Neuronal stem cell (in vitro differentiated cells): ENCODE results near the gene ANKDD1A.

Source experiments
- DNase-seq: peaks from one replicate; pipeline ENCODE4 v3.0.0-alpha.2; 2013; ENCODE audit warnings: low spot score
- H2AFZ ChIP-seq: one replicate; pipeline ENCODE4 v1.6.1; 2013; ENCODE audit warnings: mild to moderate bottlenecking, low read length, inconsistent platforms
- H2AK5ac ChIP-seq: 2 replicates; pipeline ENCODE4 v1.6.1; 2013; ENCODE audit warnings: low read depth, mild to moderate bottlenecking, inconsistent platforms, low read length, moderate library complexity, mixed read lengths
- H2BK120ac ChIP-seq: 2 replicates; pipeline ENCODE4 v1.6.1; 2013; ENCODE audit warnings: low read depth, mild to moderate bottlenecking, inconsistent platforms, low read length, moderate library complexity, mixed read lengths
- H2BK12ac ChIP-seq: one replicate; pipeline ENCODE4 v1.6.1; 2013; ENCODE audit warnings: low read length, inconsistent platforms
- H2BK15ac ChIP-seq: 2 replicates; pipeline ENCODE4 v1.6.1; 2013; ENCODE audit warnings: mild to moderate bottlenecking, low read length, inconsistent platforms, mixed read lengths
- H2BK5ac ChIP-seq: one replicate; pipeline ENCODE4 v1.6.1; 2013; ENCODE audit warnings: inconsistent platforms, mild to moderate bottlenecking, low read length, moderate library complexity
- H3K14ac ChIP-seq: one replicate; pipeline ENCODE4 v1.6.1; 2013; ENCODE audit warnings: low read length, inconsistent platforms
- H3K18ac ChIP-seq: 2 replicates; pipeline ENCODE4 v1.6.1; 2013; ENCODE audit warnings: low read length, inconsistent platforms
- H3K23ac ChIP-seq: 2 replicates; pipeline ENCODE4 v1.6.1; 2013; ENCODE audit warnings: low read depth, mild to moderate bottlenecking, mixed read lengths, low read length, inconsistent platforms; ENCODE audit not compliant: poor library complexity
- H3K27ac ChIP-seq: replicated peaks from 3 replicates; pipeline ENCODE4 v1.5.1; 2013; ENCODE audit warnings: low read length, inconsistent platforms
- H3K27me3 ChIP-seq, 3 experiments: 2 replicates each; pipeline ENCODE4 v1.6.1; 2013; ENCODE audit warnings: low read length in 3 of 3, mild to moderate bottlenecking in 2 of 3, inconsistent platforms in 1 of 3, low read depth in 1 of 3, mixed read lengths in 1 of 3, moderate library complexity in 1 of 3; ENCODE audit not compliant: control insufficient read depth in 3 of 3, insufficient read depth in 3 of 3
- H3K36me3 ChIP-seq, 2 donors: replicated peaks in 1 of 2; 2 replicates each; pipeline ENCODE4 v1.6.1; 2013; ENCODE audit warnings: low read length in 2 of 2; ENCODE audit not compliant: control insufficient read depth in 2 of 2, insufficient read depth in 2 of 2
- H3K4ac ChIP-seq: 2 replicates; pipeline ENCODE4 v1.6.1; 2013; ENCODE audit warnings: inconsistent platforms, mild to moderate bottlenecking, low read length, moderate library complexity
- H3K4me1 ChIP-seq, 2 donors: 1 replicate in 1 of 2; 2 replicates in 1 of 2; pipeline ENCODE4 v1.6.1; 2013; ENCODE audit warnings: low read length in 2 of 2, low read depth in 1 of 2; ENCODE audit not compliant: control insufficient read depth in 2 of 2, insufficient read depth in 1 of 2
- H3K4me2 ChIP-seq: one replicate; pipeline ENCODE4 v1.6.1; 2013; ENCODE audit warnings: mild to moderate bottlenecking, low read length, inconsistent platforms; ENCODE audit not compliant: insufficient read depth, poor library complexity, severe bottlenecking
- H3K4me3 ChIP-seq, 2 donors: 2 replicates each; pipeline ENCODE4 v1.5.1; 2013; ENCODE audit warnings: low read length in 2 of 2, mild to moderate bottlenecking in 2 of 2, inconsistent platforms in 1 of 2, moderate library complexity in 1 of 2
- H3K79me1 ChIP-seq: one replicate; pipeline ENCODE4 v1.6.1; 2013; ENCODE audit warnings: low read depth, mild to moderate bottlenecking, inconsistent platforms, low read length, moderate library complexity
- H3K9ac ChIP-seq: one replicate; pipeline ENCODE4 v1.6.1; 2013; ENCODE audit warnings: mild to moderate bottlenecking, low read depth, low read length, inconsistent platforms; ENCODE audit not compliant: poor library complexity
- H3K9me3 ChIP-seq, 2 donors: replicated peaks in 1 of 2; 2 replicates each; pipeline versions ENCODE3 to v1.6.1; 2013; ENCODE audit warnings: low read length in 2 of 2, mild to moderate bottlenecking in 2 of 2, inconsistent platforms in 1 of 2, low read depth in 1 of 2, mixed read lengths in 1 of 2, moderate library complexity in 1 of 2; ENCODE audit not compliant: control insufficient read depth in 2 of 2, insufficient read depth in 1 of 2
- H4K8ac ChIP-seq: one replicate; pipeline ENCODE4 v1.6.1; 2013; ENCODE audit warnings: low read depth, mild to moderate bottlenecking, inconsistent platforms, low read length, moderate library complexity
- H4K91ac ChIP-seq: one replicate; pipeline ENCODE4 v1.6.1; 2013; ENCODE audit warnings: low read length, low read depth, mild to moderate bottlenecking, inconsistent platforms; ENCODE audit not compliant: poor library complexity
- WGBS, 2 donors: extraction: QIAGEN DNeasy Blood & Tissue Kit; methylation state at CpG; one replicate each; pipeline ENCODE4 v1.1.7; 2013; ENCODE audit warnings: missing lambda C conversion rate in 2 of 2, mixed read lengths in 1 of 2; ENCODE audit not compliant: insufficient read length in 2 of 2, insufficient replicate concordance in 1 of 2; ENCODE audit errors: extremely low coverage in 2 of 2; 5-methylcytosine and 5-hydroxymethylcytosine counted together

ANKDD1A gene

DNA sequence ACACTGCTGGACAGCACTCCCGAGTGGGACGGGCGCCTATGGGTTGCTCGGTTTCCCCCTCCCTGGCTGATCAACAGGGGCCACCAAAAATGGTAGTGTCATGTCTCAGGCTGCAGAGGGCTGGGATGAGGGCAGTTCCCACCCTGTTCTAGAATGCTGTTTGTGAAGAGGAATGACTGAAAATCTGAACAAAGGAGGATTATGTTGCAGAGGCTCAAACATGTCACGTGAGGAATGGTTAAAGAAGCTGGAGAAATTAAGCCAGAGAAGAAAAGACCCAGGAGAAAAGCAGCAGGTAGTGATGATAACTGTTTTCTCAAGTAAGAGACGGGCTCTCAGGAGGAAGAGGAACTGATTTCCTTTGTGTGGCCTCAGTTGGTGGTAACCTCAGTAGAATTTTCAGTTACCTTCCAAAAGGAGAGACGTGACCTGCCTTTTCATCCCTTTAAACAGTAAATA, 67.6 kb downstream of the ANKDD1A start:
- no peak for DNase-seq
- Histone ChIP-seq H3K27ac (peak overlapping the region; percentile 64), H3K9ac (no peak overlapping the region), H2BK12ac (no peak overlapping the region), H2BK15ac (no peak overlapping the region), H3K27me3 (no peaks in the 10 kb centered on the region), H3K4me3 (no peak overlapping the region), H3K4ac (no peak overlapping the region), H2AK5ac (no peak overlapping the region), H3K4me2 (no peak overlapping the region), H2BK120ac (no peak overlapping the region), H3K9me3 (no peaks in the 10 kb centered on the region), H2AFZ (no peak overlapping the region), H3K36me3 (peaks cover under 1 to 79% of the 10 kb centered on the region in 2 donors), H2BK5ac (no peak overlapping the region), H3K79me1 (no peaks in the 10 kb centered on the region), H3K23ac (no peak overlapping the region), H4K8ac (no peak overlapping the region), H4K91ac (no peak overlapping the region), H3K4me1 (peaks cover 5 to 10% of the 10 kb centered on the region in 2 donors), H3K14ac (no peak overlapping the region), H3K18ac (no peak overlapping the region)
- WGBS, 2 donors = no CpG with 5 or more reads among the region's 7 CpGs

DNA sequence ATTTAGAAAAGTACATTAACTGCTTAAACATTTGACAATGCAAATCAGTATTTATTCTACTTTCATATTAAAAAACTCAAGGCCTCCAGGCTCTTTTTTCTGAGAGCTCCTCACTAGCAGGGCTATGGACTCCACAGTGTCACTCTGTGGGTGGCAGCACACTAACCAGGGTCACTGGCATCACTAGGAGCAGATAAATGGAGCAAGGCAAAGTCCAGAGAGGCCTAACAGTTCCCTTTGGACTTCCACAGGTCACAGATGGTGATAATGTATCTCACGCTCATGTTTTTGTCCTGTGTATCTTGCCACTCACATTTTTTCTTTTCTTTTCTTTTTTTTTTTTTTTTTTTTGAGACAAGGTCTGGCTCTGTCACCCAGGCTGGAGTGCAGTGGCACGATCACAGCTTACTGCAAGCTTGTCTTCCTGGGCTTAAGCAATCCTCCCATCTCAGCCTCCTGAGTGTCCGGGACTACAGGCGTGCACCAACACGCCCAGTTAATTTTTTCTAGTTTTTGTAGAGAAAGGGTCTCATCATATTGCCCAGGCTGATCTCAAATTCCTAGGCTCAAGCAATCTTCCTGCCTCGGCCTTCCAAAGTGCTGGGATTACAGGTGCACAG, 70.2 kb downstream of the ANKDD1A start:
- H3K9ac ChIP-seq = no peak overlapping the region
- no peak overlapping the region for H2AFZ ChIP-seq
- no peak overlapping the region for H3K4ac ChIP-seq
- peaks cover 0 to 60% of the 10 kb centered on the region in 2 donors for H3K36me3 ChIP-seq
- no peak overlapping the region for H3K14ac ChIP-seq
- no peaks in the 10 kb centered on the region for H3K27me3 ChIP-seq
- no peak for DNase-seq
- no peaks in the 10 kb centered on the region for H3K79me1 ChIP-seq
- H2AK5ac ChIP-seq = no peak overlapping the region
- H3K27ac ChIP-seq = no peak overlapping the region
- H2BK5ac ChIP-seq = no peak overlapping the region
- no peak overlapping the region for H2BK12ac ChIP-seq
- no peak overlapping the region for H4K8ac ChIP-seq
- H2BK120ac ChIP-seq = no peak overlapping the region
- WGBS, 2 donors = no CpG with 5 or more reads among the region's 6 CpGs
- H3K4me2 ChIP-seq = no peak overlapping the region
- no peak overlapping the region for H3K18ac ChIP-seq
- no peak overlapping the region for H3K4me3 ChIP-seq
- peaks cover 5 to 10% of the 10 kb centered on the region in 2 donors for H3K4me1 ChIP-seq
- no peaks in the 10 kb centered on the region for H3K9me3 ChIP-seq
- H2BK15ac ChIP-seq = no peak overlapping the region
- H3K23ac ChIP-seq = no peak overlapping the region
- no peak overlapping the region for H4K91ac ChIP-seq

DNA sequence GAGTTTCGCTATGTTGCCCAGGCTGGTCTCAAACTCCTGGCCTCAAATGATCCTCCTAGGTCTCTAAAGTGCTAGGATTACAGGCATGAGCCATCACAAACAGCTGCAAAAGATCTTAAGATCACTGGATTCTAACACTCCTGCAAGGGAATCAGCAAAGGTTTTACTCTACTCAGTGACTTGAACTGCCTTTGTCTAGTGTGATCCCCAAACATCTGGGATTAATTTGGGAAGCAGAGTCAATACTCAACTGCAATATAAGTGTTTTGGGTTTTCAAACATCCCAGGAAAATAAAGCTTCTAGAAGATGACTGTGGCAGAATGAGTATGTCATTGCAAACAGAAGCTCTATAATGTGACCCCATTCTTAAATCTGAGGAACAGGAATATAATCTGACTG, 70.8 kb downstream of the ANKDD1A start:
- no peak overlapping the region for H3K4me3 ChIP-seq
- H2BK15ac ChIP-seq = no peak overlapping the region
- H4K8ac ChIP-seq = no peak overlapping the region
- H3K27me3 ChIP-seq = no peaks in the 10 kb centered on the region
- H2AFZ ChIP-seq = no peak overlapping the region
- no CpG with 5 or more reads among the region's 1 CpG for WGBS, 2 donors
- H2BK5ac ChIP-seq = no peak overlapping the region
- H3K18ac ChIP-seq = no peak overlapping the region
- H3K79me1 ChIP-seq = no peaks in the 10 kb centered on the region
- no peak overlapping the region for H3K4ac ChIP-seq
- DNase-seq = no peak
- H3K23ac ChIP-seq = no peak overlapping the region
- H3K9ac ChIP-seq = no peak overlapping the region
- H3K36me3 ChIP-seq = peaks cover 0 to 60% of the 10 kb centered on the region in 2 donors
- H3K27ac ChIP-seq = no peak overlapping the region
- H3K9me3 ChIP-seq = no peaks in the 10 kb centered on the region
- H3K14ac ChIP-seq = no peak overlapping the region
- no peak overlapping the region for H4K91ac ChIP-seq
- H3K4me2 ChIP-seq = no peak overlapping the region
- no peak overlapping the region for H2AK5ac ChIP-seq
- H2BK12ac ChIP-seq = no peak overlapping the region
- H2BK120ac ChIP-seq = no peak overlapping the region
- peaks cover 5 to 10% of the 10 kb centered on the region in 2 donors for H3K4me1 ChIP-seq

DNA sequence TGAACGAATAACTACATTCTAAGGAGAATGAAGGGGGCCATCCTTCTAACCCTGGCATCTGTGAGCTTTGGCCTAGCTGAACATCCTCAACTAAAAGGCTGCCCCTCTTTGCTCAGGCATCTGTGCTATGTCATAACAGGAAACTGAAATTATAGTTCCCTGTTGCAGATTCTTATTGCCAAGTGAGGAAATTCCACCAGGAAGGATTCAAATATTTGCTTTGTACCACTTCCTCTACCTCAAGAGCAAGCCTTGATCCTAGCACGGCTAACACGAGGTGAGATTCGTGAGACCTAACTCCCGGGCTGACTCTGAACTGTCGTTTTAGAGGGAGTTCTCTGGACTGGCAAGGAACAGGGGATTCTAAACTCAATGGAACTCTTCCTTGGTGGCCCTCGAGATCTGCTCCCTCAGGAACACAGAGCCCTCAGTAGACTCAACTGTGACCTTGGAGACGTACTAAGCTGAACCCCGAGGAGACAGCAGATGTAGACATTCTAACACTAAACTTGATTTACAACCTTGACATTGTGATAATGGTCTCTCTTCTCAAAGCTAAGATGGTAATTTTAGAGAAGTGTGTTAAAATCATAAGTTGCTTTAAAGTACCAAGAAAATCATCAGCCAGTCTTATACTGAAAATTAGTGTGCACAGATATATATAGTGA, 73.8 kb downstream of the ANKDD1A start:
- no CpG with 5 or more reads among the region's 9 CpGs for WGBS, 2 donors
- H2BK15ac ChIP-seq = no peak overlapping the region
- no peak overlapping the region for H2BK5ac ChIP-seq
- peaks cover 3% of the 10 kb centered on the region for H3K79me1 ChIP-seq
- no peak for DNase-seq
- H3K9me3 ChIP-seq = no peaks in the 10 kb centered on the region
- H3K27ac ChIP-seq = no peak overlapping the region
- no peak overlapping the region for H2AFZ ChIP-seq
- H2BK120ac ChIP-seq = no peak overlapping the region
- H3K4me2 ChIP-seq = no peak overlapping the region
- H3K27me3 ChIP-seq = no peaks in the 10 kb centered on the region
- no peak overlapping the region for H3K4ac ChIP-seq
- no peak overlapping the region for H4K8ac ChIP-seq
- H2AK5ac ChIP-seq = no peak overlapping the region
- H3K4me3 ChIP-seq = no peak overlapping the region
- peaks cover 0 to 37% of the 10 kb centered on the region in 2 donors for H3K36me3 ChIP-seq
- no peak overlapping the region for H3K14ac ChIP-seq
- H2BK12ac ChIP-seq = no peak overlapping the region
- H3K23ac ChIP-seq = no peak overlapping the region
- no peak overlapping the region for H4K91ac ChIP-seq
- peaks cover 1 to 3% of the 10 kb centered on the region in 2 donors for H3K4me1 ChIP-seq
- no peak overlapping the region for H3K9ac ChIP-seq
- no peak overlapping the region for H3K18ac ChIP-seq
